Heart right ventricle (tissue), 16 donors: ENCODE measurements around the gene SUB1. TPM values are rescaled to one million over a fixed set of nuclear protein-coding genes. Genes with fewer than 3 reads are reported as not detected.

Experiments
- ATAC-seq, 8 donors: fragments of 200-7000 bp; cut with Tn5 transposase; one replicate each; pipeline ENCODE4 v1.9.1; 2020; ENCODE audit warnings: mild to moderate bottlenecking in 8 of 8, moderate library complexity in 8 of 8, moderate number of reproducible peaks in 1 of 8
- DNase-seq, 2 donors: peaks; one replicate each; pipeline ENCODE4 v3.0.0-alpha.2; 2020
- H3K27ac ChIP-seq, 10 donors: fragments of 200-600 bp; sonication (generic) in 2 of 10; one replicate each; pipeline versions ENCODE4 v1.5.0 to v1.8.0; 2020 to 2022; ENCODE audit warnings: mild to moderate bottlenecking in 3 of 10
- H3K27me3 ChIP-seq, 7 donors: fragments of 200-600 bp; one replicate each; pipeline ENCODE4 v1.8.0; 2021 to 2022; ENCODE audit warnings: mild to moderate bottlenecking in 2 of 7
- H3K36me3 ChIP-seq, 9 donors: fragments of 200-600 bp; sonication (generic) in 1 of 9; one replicate each; pipeline versions ENCODE4 v1.5.0 to v1.8.0; 2020 to 2022; ENCODE audit warnings: mild to moderate bottlenecking in 2 of 9
- H3K4me1 ChIP-seq, 9 donors: fragments of 200-600 bp; sonication (generic) in 1 of 9; one replicate each; pipeline versions ENCODE4 v1.5.0 to v1.8.0; 2020 to 2022; ENCODE audit warnings: mild to moderate bottlenecking in 4 of 9
- H3K4me3 ChIP-seq, 10 donors: fragments of 200-600 bp; sonication (generic) in 2 of 10; one replicate each; pipeline versions ENCODE4 v1.5.0 to v1.8.0; 2020 to 2022; ENCODE audit warnings: mild to moderate bottlenecking in 7 of 10, moderate library complexity in 2 of 10
- H3K9me3 ChIP-seq, 11 donors: fragments of 200-600 bp in 10 of 11; sonication (generic) in 2 of 11; one replicate each; pipeline versions ENCODE4 v1.5.0 to v1.8.0; 2013 to 2022; ENCODE audit warnings: mild to moderate bottlenecking in 2 of 11, control low read depth in 1 of 11, moderate library complexity in 1 of 11
- WGBS, 2 donors: extraction: QIAGEN DNeasy Blood & Tissue Kit; methylation state at CpG; one replicate each; pipeline ENCODE4 v1.1.7; 2013; ENCODE audit warnings: inconsistent platforms in 1 of 2; 5-methylcytosine and 5-hydroxymethylcytosine counted together
- intact Hi-C, 10 donors: fragments of 100-400 bp; cut with DNase I; formaldehyde crosslinking; loops; one replicate each; pipeline versions ENCODE4 v1.11.1 to v1.14.2; 2022
- polyA plus RNA-seq, 2 donors: library from polyadenylated mRNA; stranded (reverse); fragments of 200-250 nt; gene quantifications; one replicate each; pipeline ENCODE4 v1.2.3, GENCODE V29; 2013
- total RNA-seq, 10 donors: library from RNA; stranded (reverse); fragmentation: NEBNext Ultra II Directional in 3 of 10; extraction: Animal tissue kit (Norgen Biotek cat#: 25700) in 3 of 10; gene quantifications; one replicate each; pipeline versions ENCODE4 v1.2.1 to v1.2.4, GENCODE V29; 2021 to 2023
- TF ChIP-seq, protein P1 (sequence below), 9 donors: fragments of 200-600 bp; sonication (generic) in 2 of 9; IDR thresholded peaks; one replicate each; pipeline versions ENCODE4 v1.5.0 to v1.8.0; 2021 to 2022; ENCODE audit warnings: antibody characterized with exemption in 9 of 9, mild to moderate bottlenecking in 5 of 9, moderate library complexity in 1 of 9
- donor health status: Arrhythmogenic right ventricular cardiomyopathy.
- donor health status: ischemic (EF 13 %, LVEDD 7.1; RV severe dilation, severe dysfunction).
- donor health status: healthy with polysubstance abuse.
- donor health status: DM: no; HTN: yes; CAD: no.
- donor health status: DM: no; HTN: no; CAD: no.
- donor health status: ischemic (EF 25% LVEDD 6.9; RV normal size, moderate dysfunction).
- donor health status: ischemic (EF 25% LVEDD 5.7; RV mildly dilated, moderate dysfunction).
- donor health status: healthy.
- donor health status: DM: yes; HTN: yes; CAD: no.
- donor health status: Ischemic cardiomyopathy.
- donor health status: ischemic (EF 35%, LVEDD 5.7; RV mildly dilated, moderate dysfunction).
- donor health status: nonischemic (EF 11% LVEDD 7.7; RV severe dilation, severe dysfunction).
- donor health status: DM: yes; HTN: yes; CAD: no.
- donor health status: PGD.
- donor health status: ischemic (EF 29% LVEDD 5.4; RV normal size, mild dysfunction).
- donor health status: nonischemic (EF 23%, LVEDD 6.1; RV moderate dilation, normal function).

Gene SUB1
- total and polyA plus RNA-seq, 12 donors = 86.8 to 224 (median 186) TPM

DNA sequence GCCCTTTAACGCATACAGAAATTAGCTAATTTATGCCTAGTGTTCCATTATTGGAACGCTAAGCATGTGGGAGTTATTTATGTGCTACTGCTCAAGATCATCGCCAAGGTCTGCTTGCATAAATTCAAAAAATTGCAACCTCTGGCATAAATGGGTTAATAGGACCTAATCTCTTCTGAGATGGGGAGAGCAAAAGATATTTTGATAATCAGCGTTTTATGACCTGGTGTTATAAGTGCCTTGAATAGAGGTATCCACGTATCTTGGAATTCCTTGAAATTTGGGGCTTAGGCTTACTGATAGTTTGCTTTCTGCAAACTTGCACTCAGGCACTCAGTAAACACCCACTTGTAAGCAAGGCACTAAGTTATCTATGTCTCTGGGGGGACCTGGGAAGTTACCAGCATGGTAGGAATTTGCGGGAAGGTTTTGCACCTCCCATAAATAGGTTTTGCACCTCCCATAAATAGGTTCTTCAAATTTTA, 1.8 kb downstream of the SUB1 start:
- peaks cover 0 to 78% (median 27%) of the 10 kb centered on the region in 9 donors for H3K4me1 ChIP-seq
- peaks cover 0 to 16% (median 0%) of the 10 kb centered on the region in 11 donors for H3K9me3 ChIP-seq
- WGBS, 2 donors = 63 to 66% methylated on average over 6 of the region's 6 CpGs
- H3K27me3 ChIP-seq = no peaks in the 10 kb centered on the region
- ATAC-seq (no peak), DNase-seq (no peak)
- TF ChIP-seq, protein P1, sequence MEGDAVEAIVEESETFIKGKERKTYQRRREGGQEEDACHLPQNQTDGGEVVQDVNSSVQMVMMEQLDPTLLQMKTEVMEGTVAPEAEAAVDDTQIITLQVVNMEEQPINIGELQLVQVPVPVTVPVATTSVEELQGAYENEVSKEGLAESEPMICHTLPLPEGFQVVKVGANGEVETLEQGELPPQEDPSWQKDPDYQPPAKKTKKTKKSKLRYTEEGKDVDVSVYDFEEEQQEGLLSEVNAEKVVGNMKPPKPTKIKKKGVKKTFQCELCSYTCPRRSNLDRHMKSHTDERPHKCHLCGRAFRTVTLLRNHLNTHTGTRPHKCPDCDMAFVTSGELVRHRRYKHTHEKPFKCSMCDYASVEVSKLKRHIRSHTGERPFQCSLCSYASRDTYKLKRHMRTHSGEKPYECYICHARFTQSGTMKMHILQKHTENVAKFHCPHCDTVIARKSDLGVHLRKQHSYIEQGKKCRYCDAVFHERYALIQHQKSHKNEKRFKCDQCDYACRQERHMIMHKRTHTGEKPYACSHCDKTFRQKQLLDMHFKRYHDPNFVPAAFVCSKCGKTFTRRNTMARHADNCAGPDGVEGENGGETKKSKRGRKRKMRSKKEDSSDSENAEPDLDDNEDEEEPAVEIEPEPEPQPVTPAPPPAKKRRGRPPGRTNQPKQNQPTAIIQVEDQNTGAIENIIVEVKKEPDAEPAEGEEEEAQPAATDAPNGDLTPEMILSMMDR (IDR thresholded peaks at IDR 0.05) = no peak
- intact Hi-C loops = loop anchor here in 9 of 10 donors (1.0 to 10.0 kb wide), 8 partner anchors 80 to 482 kb away; no protein-coding TSS in a partner anchor
- peak overlapping the region in 7 of 10 donors; percentile 74 to 97 (median 90) for H3K4me3 ChIP-seq
- peaks cover 0 to 41% (median 19%) of the 10 kb centered on the region in 9 donors for H3K36me3 ChIP-seq
- peak overlapping the region in 3 of 10 donors; percentile 97 to 99 (median 99) for H3K27ac ChIP-seq

DNA sequence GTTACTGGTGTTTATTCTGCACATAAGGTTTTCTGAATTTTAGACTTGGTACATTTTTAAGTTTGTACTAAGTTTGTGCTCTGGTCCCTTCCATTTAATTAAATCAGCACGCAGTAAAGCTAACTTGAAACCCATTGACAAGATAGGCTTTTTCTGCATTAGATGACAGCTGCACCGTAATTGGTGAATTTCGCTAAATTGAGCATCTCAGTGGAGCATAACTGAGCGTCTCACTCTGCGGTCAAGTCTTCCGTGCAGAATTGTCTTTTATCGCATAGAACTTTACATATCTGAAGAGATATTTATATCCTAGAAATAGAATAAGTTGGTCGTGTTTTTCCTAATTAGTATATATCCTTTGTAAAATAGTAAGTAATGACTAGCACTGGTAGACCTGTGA, 4.1 kb downstream of the SUB1 start:
- Histone ChIP-seq H3K27ac (no peak overlapping the region), H3K36me3 (peaks cover 0 to 64% (median 41%) of the 10 kb centered on the region in 9 donors), H3K4me3 (no peak overlapping the region), H3K4me1 (peaks cover 0 to 65% (median 31%) of the 10 kb centered on the region in 9 donors), H3K9me3 (peaks cover 0 to 7% (median 0%) of the 10 kb centered on the region in 11 donors), H3K27me3 (no peaks in the 10 kb centered on the region)
- WGBS, 2 donors = 79 to 82% methylated on average over 8 of the region's 8 CpGs
- DNase-seq (no peak), ATAC-seq (no peak)
- TF ChIP-seq, protein P1 (IDR thresholded peaks at IDR 0.05) = no peak
- intact Hi-C loops = loop anchor here in 7 of 10 donors (5.0 to 10.0 kb wide), 6 partner anchors 82 to 485 kb away; no protein-coding TSS in a partner anchor

DNA sequence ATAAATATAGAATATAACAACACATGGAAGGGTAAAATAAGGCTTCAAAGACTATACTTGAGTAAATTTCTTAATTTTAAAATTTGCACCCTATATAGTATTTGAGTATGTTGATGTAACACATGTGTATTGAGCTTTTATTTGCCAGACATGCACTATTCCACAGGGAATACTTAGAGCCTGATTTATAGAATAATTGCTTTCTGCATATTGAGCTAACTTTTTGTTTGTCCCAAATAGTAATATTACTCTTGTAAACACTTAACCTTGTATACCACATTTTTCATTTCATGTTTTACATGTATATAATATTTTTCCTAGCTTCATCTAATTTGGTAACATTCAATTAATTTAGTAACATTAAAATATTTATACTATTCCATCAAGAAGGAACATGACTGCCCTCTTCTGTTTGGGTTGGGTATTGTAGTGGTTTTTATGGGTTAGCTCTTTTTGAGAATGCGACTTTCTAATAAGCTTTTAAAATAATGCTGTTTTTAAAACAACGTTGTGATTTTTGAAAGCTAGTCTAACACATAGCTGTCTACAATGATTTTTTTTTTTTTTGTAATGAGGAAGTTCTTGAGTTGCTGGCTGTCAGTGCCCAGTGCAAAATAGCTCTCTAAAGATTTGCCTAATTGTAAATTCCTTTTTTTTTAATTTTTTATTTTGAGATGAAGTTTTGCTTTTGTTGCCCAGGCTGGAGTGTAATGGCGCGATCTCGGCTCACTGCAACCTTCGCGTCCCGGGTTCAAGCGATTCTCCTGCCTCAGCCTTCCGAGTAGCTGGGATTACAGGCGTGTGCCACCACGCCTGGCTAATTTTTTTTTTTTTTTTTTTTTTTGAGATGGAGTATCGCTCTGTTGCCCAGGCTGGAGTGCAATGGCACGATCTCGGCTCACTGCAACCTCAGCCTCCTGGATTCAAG, 4.8 kb downstream of the SUB1 start:
- H3K27me3 ChIP-seq = no peaks in the 10 kb centered on the region
- intact Hi-C loops = loop anchor here in 8 of 10 donors (1.0 to 10.0 kb wide), 8 partner anchors 83 to 485 kb away; no protein-coding TSS in a partner anchor
- TF ChIP-seq, protein P1 (IDR thresholded peaks at IDR 0.05) = peak; percentile 53 to 87 (median 84)
- H3K27ac ChIP-seq = no peak overlapping the region
- 82 to 84% methylated on average over 15 of the region's 15 CpGs for WGBS, 2 donors
- peaks cover 0 to 65% (median 31%) of the 10 kb centered on the region in 9 donors for H3K4me1 ChIP-seq
- H3K36me3 ChIP-seq = peaks cover 0 to 72% (median 49%) of the 10 kb centered on the region in 9 donors
- no peaks in the 10 kb centered on the region for H3K9me3 ChIP-seq
- DNase-seq = peak in 1 of 2 donors; percentile 54
- no peak overlapping the region for H3K4me3 ChIP-seq
- no peak for ATAC-seq

DNA sequence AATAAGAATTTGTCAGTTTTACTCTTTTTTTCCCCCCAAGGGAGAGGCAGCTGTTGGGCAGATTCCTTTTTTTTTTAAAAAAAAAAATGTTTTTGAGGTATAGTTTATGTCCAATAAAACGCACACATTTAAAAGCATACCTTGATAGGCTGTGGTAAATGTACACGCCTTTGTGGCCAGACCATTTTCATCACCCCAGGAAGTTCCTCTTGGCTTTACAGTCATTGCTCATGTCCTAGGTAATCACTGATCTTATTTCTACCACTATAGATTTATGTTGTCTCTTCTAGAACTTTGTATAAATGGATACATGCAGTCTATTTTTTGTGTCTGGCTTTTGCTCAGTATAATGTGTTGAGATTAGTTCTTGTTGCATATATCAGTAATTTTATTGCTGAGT, 9.8 kb downstream of the SUB1 start:
- H3K27ac ChIP-seq = peak overlapping the region in 1 of 10 donors; percentile 5
- no peak overlapping the region for H3K4me3 ChIP-seq
- no peaks in the 10 kb centered on the region for H3K27me3 ChIP-seq
- TF ChIP-seq, protein P1 (IDR thresholded peaks at IDR 0.05) = no peak
- no peak for ATAC-seq
- no peaks in the 10 kb centered on the region for H3K9me3 ChIP-seq
- intact Hi-C loops = loop anchor here in 1 of 10 donors (10.0 kb wide), 1 partner anchor 360 kb away; no protein-coding TSS in a partner anchor
- H3K36me3 ChIP-seq = peaks cover 0 to 100% (median 66%) of the 10 kb centered on the region in 9 donors
- WGBS, 2 donors = 81 to 84% methylated on average over 2 of the region's 2 CpGs
- no peak for DNase-seq
- peaks cover 0 to 77% (median 55%) of the 10 kb centered on the region in 9 donors for H3K4me1 ChIP-seq
